Prostate gland (tissue), 2 donors: ENCODE measurements around the gene FNDC3B. TPM values are rescaled to one million over a fixed set of nuclear protein-coding genes. Genes with fewer than 3 reads are reported as not detected.

ENCODE experiments used
- DNase-seq: peaks from one replicate; pipeline ENCODE4 v3.0.0-alpha.2; 2019; ENCODE audit warnings: low spot score
- H3K27ac ChIP-seq, 2 donors: fragments of 200-600 bp; sonication (generic); 2 replicates each; pipeline ENCODE4 v1.5.1; 2017 to 2019
- H3K27me3 ChIP-seq: fragments of 200-600 bp; sonication (generic); replicated peaks from 2 replicates; pipeline ENCODE4 v1.5.1; 2019; ENCODE audit not compliant: insufficient read depth
- H3K36me3 ChIP-seq, 2 donors: fragments of 200-600 bp; sonication (generic); 1 replicate in 1 of 2; 2 replicates in 1 of 2; pipeline versions ENCODE4 v1.5.1 to v1.8.1; 2017 to 2019
- H3K4me1 ChIP-seq: fragments of 200-600 bp; sonication (generic); replicated peaks from 2 replicates; pipeline ENCODE4 v1.5.1; 2019
- H3K4me3 ChIP-seq, 2 donors: fragments of 200-600 bp; sonication (generic); 2 replicates each; pipeline ENCODE4 v1.5.1; 2017 to 2019
- H3K9me3 ChIP-seq: fragments of 200-600 bp; sonication (generic); 2 replicates; pipeline ENCODE4 v1.5.1; 2017
- CTCF ChIP-seq, 4 experiments: fragments of 200-600 bp in 2 of 4; fragments of 450-650 bp in 2 of 4; sonication (generic) in 2 of 4; IDR thresholded peaks; 1 replicate in 3 of 4; 2 replicates in 1 of 4; pipeline ENCODE4 v1.5.1; 2016 to 2019; ENCODE audit warnings: antibody characterized with exemption in 4 of 4, mild to moderate bottlenecking in 2 of 4, moderate library complexity in 2 of 4
- POLR2A ChIP-seq: fragments of 450-650 bp; IDR thresholded peaks from one replicate; pipeline ENCODE4 v1.6.1; 2016; ENCODE audit warnings: antibody characterized with exemption, mild to moderate bottlenecking
- POLR2AphosphoS5 ChIP-seq: sonication (generic); formaldehyde crosslinking; IDR thresholded peaks from one replicate; pipeline ENCODE4 v1.6.1; 2017; ENCODE audit warnings: antibody characterized with exemption
- WGBS: methylation state at CpG from one replicate; pipeline ENCODE4 v1.1.5; 2018; 5-methylcytosine and 5-hydroxymethylcytosine counted together
- intact Hi-C: fragments of 100-400 bp; cut with DNase I; formaldehyde crosslinking; loops from one replicate; pipeline ENCODE4 v1.14.2; 2022
- total RNA-seq, 2 donors: library from RNA; depleted of rRNA; stranded (reverse); fragments of >200 nt; gene quantifications; one replicate each; pipeline ENCODE4 v1.1.0, GENCODE V29; 2016

The FNDC3B gene
- total RNA-seq, 2 donors from 2014 or later = 35.9 to 62.4 TPM

DNA sequence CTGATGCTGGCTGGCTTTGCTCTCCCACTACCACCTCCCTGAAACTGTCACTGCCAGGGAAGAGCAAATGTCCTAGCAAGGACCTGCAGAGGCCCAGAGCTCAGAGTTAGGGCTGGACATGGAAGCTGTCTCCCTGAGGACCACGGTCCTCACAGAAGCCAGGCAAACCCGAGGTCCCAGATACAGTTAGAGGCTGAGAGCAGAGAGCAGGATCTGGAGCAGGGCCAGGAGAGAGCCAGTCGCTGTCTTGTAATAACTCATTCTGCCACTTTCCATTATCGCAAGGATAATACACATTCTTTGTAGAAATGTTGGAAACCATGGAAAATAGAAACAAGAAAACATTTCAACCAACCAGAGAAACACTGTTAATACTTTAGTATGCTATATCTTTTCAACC, 398.8 kb downstream of the FNDC3B start:
- Histone ChIP-seq H3K4me1 (no peaks in the 10 kb centered on the region), H3K36me3 (no peaks in the 10 kb centered on the region), H3K9me3 (no peaks in the 10 kb centered on the region), H3K27me3 (no peaks in the 10 kb centered on the region), H3K27ac (no peak overlapping the region), H3K4me3 (no peak overlapping the region)
- DNase-seq = no peak
- 49% methylated on average over 4 of the region's 4 CpGs for WGBS
- intact Hi-C loops = no loop called here
- TF ChIP-seq POLR2AphosphoS5 = no peak
- TF ChIP-seq CTCF (IDR thresholded peaks at IDR 0.05) = no peak
- TF ChIP-seq POLR2A = no peak

DNA sequence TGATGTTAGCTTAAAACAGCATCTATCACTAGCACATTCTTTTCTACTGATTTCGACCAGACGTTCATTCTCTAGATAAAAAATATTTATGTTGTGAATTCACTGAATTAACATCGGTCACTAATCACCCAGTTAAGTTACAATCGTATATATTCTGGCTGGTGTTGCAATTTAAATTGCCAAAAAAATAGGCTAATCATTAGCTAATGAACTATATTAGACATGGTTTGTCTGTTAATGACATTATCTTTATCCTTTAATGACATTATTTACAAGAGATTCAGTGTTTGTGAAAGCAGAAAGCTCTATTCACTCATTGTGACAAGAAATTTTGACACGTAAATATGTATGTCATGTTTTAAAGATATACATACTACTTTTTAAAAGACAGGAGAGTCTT, 402.2 kb downstream of the FNDC3B start:
- 73% methylated on average over 5 of the region's 5 CpGs for WGBS
- intact Hi-C loops = no loop called here

DNA sequence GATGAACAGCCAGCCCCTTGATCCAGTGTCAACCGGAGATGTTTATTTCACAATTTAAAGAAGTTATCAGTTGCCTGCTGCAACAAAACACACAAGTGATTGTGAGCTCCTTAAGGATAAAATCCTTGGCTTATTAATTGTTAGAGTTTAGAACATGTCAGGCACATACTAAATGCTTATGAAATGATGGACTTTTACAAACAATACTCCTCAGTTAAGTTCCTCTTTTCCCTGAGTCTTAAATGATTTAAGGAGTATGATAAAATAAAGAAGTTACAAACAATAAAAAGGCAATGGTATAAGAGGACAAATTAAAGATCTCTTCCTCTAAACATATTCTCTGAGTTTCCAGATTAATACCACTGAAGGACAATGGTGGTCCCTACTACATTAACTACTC, 403.2 kb downstream of the FNDC3B start:
- Histone ChIP-seq H3K27ac (no peak overlapping the region), H3K9me3 (no peaks in the 10 kb centered on the region), H3K36me3 (no peaks in the 10 kb centered on the region), H3K4me1 (no peaks in the 10 kb centered on the region), H3K27me3 (no peaks in the 10 kb centered on the region), H3K4me3 (no peak overlapping the region)
- TF ChIP-seq POLR2A (no peak), POLR2AphosphoS5 (no peak), CTCF (IDR thresholded peaks at IDR 0.05) (no peak)
- no peak for DNase-seq
- WGBS = 84% methylated on average over 1 of the region's 1 CpG
- intact Hi-C loops = no loop called here

More for the DNA sequence above, 402.2 kb downstream of the FNDC3B start:
- no peak overlapping the region for H3K27ac ChIP-seq
- no peaks in the 10 kb centered on the region for H3K4me1 ChIP-seq
- H3K4me3 ChIP-seq = no peak overlapping the region
- DNase-seq = no peak
- no peak for TF ChIP-seq POLR2A
- no peak for TF ChIP-seq CTCF (IDR thresholded peaks at IDR 0.05)
- no peak for TF ChIP-seq POLR2AphosphoS5
- no peaks in the 10 kb centered on the region for H3K9me3 ChIP-seq
- H3K27me3 ChIP-seq = no peaks in the 10 kb centered on the region
- no peaks in the 10 kb centered on the region for H3K36me3 ChIP-seq

GRCh38 chr3:172444821-172445220, 405.4 kb downstream of the FNDC3B start:
- no peak overlapping the region for H3K4me3 ChIP-seq
- H3K27me3 ChIP-seq = peaks cover 13% of the 10 kb centered on the region
- DNase-seq = no peak
- H3K36me3 ChIP-seq = no peaks in the 10 kb centered on the region
- intact Hi-C loops = no loop called here
- no peak overlapping the region for H3K27ac ChIP-seq
- TF ChIP-seq CTCF (IDR thresholded peaks at IDR 0.05) (no peak), POLR2AphosphoS5 (no peak), POLR2A (no peak)
- H3K4me1 ChIP-seq = no peaks in the 10 kb centered on the region
- no peaks in the 10 kb centered on the region for H3K9me3 ChIP-seq
- WGBS = 87% methylated on average over 6 of the region's 6 CpGs

DNA sequence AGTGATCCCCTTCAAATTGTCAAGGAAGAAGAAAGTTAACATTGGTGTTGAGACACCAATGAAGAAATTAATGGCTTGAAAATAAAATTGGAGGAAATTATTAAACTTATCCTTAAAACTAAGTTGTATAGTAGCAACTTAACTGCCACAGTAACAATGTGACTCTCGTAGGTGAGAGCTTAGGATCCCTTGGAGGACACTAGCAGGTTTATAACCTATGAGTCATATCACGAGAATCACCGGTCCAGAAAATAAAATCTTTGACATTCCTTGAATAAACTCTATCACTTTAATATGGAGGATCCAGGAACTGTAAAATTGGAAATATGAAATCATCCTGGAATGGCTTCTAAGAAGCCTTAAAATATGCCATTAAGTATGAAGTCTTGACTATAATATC, 406.8 kb downstream of the FNDC3B start:
- no peaks in the 10 kb centered on the region for H3K9me3 ChIP-seq
- H3K36me3 ChIP-seq = no peaks in the 10 kb centered on the region
- no peaks in the 10 kb centered on the region for H3K4me1 ChIP-seq
- H3K4me3 ChIP-seq = no peak overlapping the region
- intact Hi-C loops = no loop called here
- DNase-seq = no peak
- H3K27ac ChIP-seq = no peak overlapping the region
- H3K27me3 ChIP-seq = peaks cover 15% of the 10 kb centered on the region
- 64% methylated on average over 3 of the region's 3 CpGs for WGBS
- TF ChIP-seq CTCF (IDR thresholded peaks at IDR 0.05) (no peak), POLR2AphosphoS5 (no peak), POLR2A (no peak)
